Prostate gland (tissue), 2 donors: ENCODE data around the gene ZNF506. TPM values are rescaled to one million over a fixed set of nuclear protein-coding genes. Genes with fewer than 3 reads are reported as not detected.
"Not testable (repeated sequence)": the region's sequence is repeated elsewhere in the genome, so short reads cannot be mapped to it uniquely, and the experiment has no call there.

ENCODE experiments used
- DNase-seq: peaks from one replicate; pipeline ENCODE4 v3.0.0-alpha.2; 2019; ENCODE audit warnings: low spot score
- H3K27ac ChIP-seq, 2 donors: fragments of 200-600 bp; sonication (generic); 2 replicates each; pipeline ENCODE4 v1.5.1; 2017 to 2019
- H3K27me3 ChIP-seq: fragments of 200-600 bp; sonication (generic); replicated peaks from 2 replicates; pipeline ENCODE4 v1.5.1; 2019; ENCODE audit not compliant: insufficient read depth
- H3K36me3 ChIP-seq, 2 donors: fragments of 200-600 bp; sonication (generic); 1 replicate in 1 of 2; 2 replicates in 1 of 2; pipeline versions ENCODE4 v1.5.1 to v1.8.1; 2017 to 2019
- H3K4me1 ChIP-seq: fragments of 200-600 bp; sonication (generic); replicated peaks from 2 replicates; pipeline ENCODE4 v1.5.1; 2019
- H3K4me3 ChIP-seq, 2 donors: fragments of 200-600 bp; sonication (generic); 2 replicates each; pipeline ENCODE4 v1.5.1; 2017 to 2019
- H3K9me3 ChIP-seq: fragments of 200-600 bp; sonication (generic); 2 replicates; pipeline ENCODE4 v1.5.1; 2017
- POLR2A ChIP-seq: fragments of 450-650 bp; IDR thresholded peaks from one replicate; pipeline ENCODE4 v1.6.1; 2016; ENCODE audit warnings: antibody characterized with exemption, mild to moderate bottlenecking
- POLR2AphosphoS5 ChIP-seq: sonication (generic); formaldehyde crosslinking; IDR thresholded peaks from one replicate; pipeline ENCODE4 v1.6.1; 2017; ENCODE audit warnings: antibody characterized with exemption
- WGBS: methylation state at CpG from one replicate; pipeline ENCODE4 v1.1.5; 2018; 5-methylcytosine and 5-hydroxymethylcytosine counted together
- intact Hi-C: fragments of 100-400 bp; cut with DNase I; formaldehyde crosslinking; loops from one replicate; pipeline ENCODE4 v1.14.2; 2022
- total RNA-seq, 2 donors: library from RNA; depleted of rRNA; stranded (reverse); fragments of >200 nt; gene quantifications; one replicate each; pipeline ENCODE4 v1.1.0, GENCODE V29; 2016
- TF ChIP-seq, protein P1 (sequence below), 4 experiments: fragments of 200-600 bp in 2 of 4; fragments of 450-650 bp in 2 of 4; sonication (generic) in 2 of 4; IDR thresholded peaks; 1 replicate in 3 of 4; 2 replicates in 1 of 4; pipeline ENCODE4 v1.5.1; 2016 to 2019; ENCODE audit warnings: antibody characterized with exemption in 4 of 4, mild to moderate bottlenecking in 2 of 4, moderate library complexity in 2 of 4

The ZNF506 gene
- total RNA-seq, 2 donors from 2014 or later: 35.7 to 37.2 TPM

DNA sequence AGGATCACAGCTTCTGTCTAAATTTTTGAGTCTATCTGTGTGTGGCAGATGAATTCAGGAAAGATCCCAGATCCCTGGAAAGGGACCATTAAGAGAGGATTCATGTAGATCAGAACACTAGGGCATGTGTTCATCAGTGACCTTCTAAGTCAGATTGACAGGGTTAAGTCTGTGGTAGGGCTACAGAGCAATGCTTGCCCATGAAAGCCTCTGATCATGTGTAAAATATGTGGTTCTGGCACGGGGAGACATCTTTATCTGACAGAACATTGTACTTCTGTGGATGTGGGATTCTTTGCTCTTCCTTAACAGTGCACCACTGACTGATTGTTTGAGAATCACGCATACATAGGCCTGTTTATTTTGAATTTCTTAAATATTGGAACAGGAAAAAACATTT, 42.9 kb downstream of the ZNF506 start:
- TF ChIP-seq, protein P1, sequence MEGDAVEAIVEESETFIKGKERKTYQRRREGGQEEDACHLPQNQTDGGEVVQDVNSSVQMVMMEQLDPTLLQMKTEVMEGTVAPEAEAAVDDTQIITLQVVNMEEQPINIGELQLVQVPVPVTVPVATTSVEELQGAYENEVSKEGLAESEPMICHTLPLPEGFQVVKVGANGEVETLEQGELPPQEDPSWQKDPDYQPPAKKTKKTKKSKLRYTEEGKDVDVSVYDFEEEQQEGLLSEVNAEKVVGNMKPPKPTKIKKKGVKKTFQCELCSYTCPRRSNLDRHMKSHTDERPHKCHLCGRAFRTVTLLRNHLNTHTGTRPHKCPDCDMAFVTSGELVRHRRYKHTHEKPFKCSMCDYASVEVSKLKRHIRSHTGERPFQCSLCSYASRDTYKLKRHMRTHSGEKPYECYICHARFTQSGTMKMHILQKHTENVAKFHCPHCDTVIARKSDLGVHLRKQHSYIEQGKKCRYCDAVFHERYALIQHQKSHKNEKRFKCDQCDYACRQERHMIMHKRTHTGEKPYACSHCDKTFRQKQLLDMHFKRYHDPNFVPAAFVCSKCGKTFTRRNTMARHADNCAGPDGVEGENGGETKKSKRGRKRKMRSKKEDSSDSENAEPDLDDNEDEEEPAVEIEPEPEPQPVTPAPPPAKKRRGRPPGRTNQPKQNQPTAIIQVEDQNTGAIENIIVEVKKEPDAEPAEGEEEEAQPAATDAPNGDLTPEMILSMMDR (IDR thresholded peaks at IDR 0.05): no peak
- TF ChIP-seq POLR2A: no peak
- TF ChIP-seq POLR2AphosphoS5: no peak
- Histone ChIP-seq H3K27ac (no peak overlapping the region), H3K9me3 (no peaks in the 10 kb centered on the region), H3K4me1 (peaks cover 3% of the 10 kb centered on the region), H3K27me3 (no peaks in the 10 kb centered on the region), H3K4me3 (no peak overlapping the region), H3K36me3 (no peaks in the 10 kb centered on the region)
- 91% methylated on average over 2 of the region's 2 CpGs for WGBS
- intact Hi-C loops: no loop called here
- DNase-seq: no peak

GRCh38 chr19:19777692-19778091, 43.9 kb downstream of the ZNF506 start:
- WGBS: 83% methylated on average over 5 of the region's 5 CpGs
- Histone ChIP-seq H3K4me3 (no peak overlapping the region), H3K27me3 (no peaks in the 10 kb centered on the region), H3K4me1 (peaks cover 3% of the 10 kb centered on the region), H3K27ac (no peak overlapping the region), H3K36me3 (no peaks in the 10 kb centered on the region), H3K9me3 (no peaks in the 10 kb centered on the region)
- no peak for DNase-seq
- TF ChIP-seq, protein P1 (IDR thresholded peaks at IDR 0.05): no peak
- TF ChIP-seq POLR2A (no peak), POLR2AphosphoS5 (no peak)
- intact Hi-C loops: no loop called here

- under 1% methylated on average over 36 of the region's 36 CpGs for WGBS
- TF ChIP-seq POLR2A (peak; percentile 64), POLR2AphosphoS5 (peak; percentile 97)
- TF ChIP-seq, protein P1 (IDR thresholded peaks at IDR 0.05): peak in 2 of 4 experiments; percentile 40 to 48
- no peaks in the 10 kb centered on the region for H3K27me3 ChIP-seq
- DNase-seq: peak; percentile 98
- peak overlapping the region; percentile 44 to 65 for H3K4me3 ChIP-seq
- intact Hi-C loops: no loop called here
- H3K4me1 ChIP-seq: peaks cover 3% of the 10 kb centered on the region
- H3K36me3 ChIP-seq: no peaks in the 10 kb centered on the region
- H3K27ac ChIP-seq: peak overlapping the region; percentile 64 to 72
- no peaks in the 10 kb centered on the region for H3K9me3 ChIP-seq
Observed at GRCh38 chr19:19776206-19777008, 45.1 kb downstream of the ZNF506 start.

DNA sequence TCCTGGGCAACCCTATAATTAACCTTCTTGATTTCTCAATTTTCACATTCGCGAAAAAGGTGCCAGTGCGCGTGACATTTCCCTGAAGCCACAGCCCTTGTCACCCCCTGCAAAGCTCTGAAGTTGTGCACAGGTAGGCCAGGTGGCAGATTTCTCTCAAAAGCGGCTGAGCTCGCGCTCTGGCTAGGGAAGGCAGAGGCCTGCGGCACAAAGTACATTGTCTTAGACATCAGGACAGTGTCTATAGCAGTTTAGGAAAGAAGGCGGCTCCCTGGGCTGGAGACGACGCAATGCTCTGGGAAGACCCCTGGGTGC, 45.7 kb downstream of the ZNF506 start:
- Histone ChIP-seq H3K27ac (peak overlapping the region; percentile 64 to 72), H3K27me3 (no peaks in the 10 kb centered on the region), H3K4me3 (peak overlapping the region; percentile 44 to 65), H3K9me3 (no peaks in the 10 kb centered on the region), H3K4me1 (peaks cover 3% of the 10 kb centered on the region), H3K36me3 (no peaks in the 10 kb centered on the region)
- no peak for DNase-seq
- under 1% methylated on average over 11 of the region's 11 CpGs for WGBS
- intact Hi-C loops: no loop called here
- TF ChIP-seq POLR2A (no peak), POLR2AphosphoS5 (no peak)
- TF ChIP-seq, protein P1 (IDR thresholded peaks at IDR 0.05): no peak

DNA sequence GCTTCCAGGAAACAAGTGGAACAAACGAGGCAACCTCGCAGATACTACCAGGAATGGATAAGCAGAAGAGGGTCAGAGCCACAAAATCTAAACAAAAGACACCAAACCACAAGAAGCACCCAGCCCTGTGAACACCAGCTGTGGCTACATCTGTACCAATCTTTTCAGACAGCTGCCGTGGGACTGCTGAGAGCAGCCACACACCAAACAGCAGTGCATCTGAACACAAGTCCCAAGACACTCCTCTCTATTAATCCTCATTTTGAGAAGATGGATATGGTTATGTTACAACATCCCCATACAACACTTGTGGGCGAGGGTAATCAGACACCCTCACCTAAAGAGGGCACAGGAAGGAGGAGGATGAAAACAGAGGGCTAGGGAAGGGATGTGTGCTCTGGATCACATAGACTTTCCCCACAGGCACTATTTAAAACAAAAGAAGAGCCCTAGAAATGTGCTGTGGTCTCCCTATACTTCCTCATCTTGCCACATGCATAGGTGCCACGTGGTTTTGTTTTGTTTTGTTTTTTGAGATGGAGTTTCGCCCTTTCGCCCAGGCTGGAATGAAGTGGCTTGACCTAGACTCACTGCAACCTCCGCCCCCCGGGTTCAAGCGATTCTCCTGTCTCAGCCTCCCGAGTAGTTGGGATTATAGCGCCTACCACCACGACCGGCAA, 47.1 kb downstream of the ZNF506 start:
- Histone ChIP-seq H3K27ac (no peak overlapping the region), H3K4me3 (no peak overlapping the region), H3K27me3 (no peaks in the 10 kb centered on the region), H3K4me1 (peaks cover 3% of the 10 kb centered on the region), H3K9me3 (no peaks in the 10 kb centered on the region), H3K36me3 (no peaks in the 10 kb centered on the region)
- TF ChIP-seq POLR2A (no peak), POLR2AphosphoS5 (no peak)
- TF ChIP-seq, protein P1 (IDR thresholded peaks at IDR 0.05): no peak
- WGBS: 89% methylated on average over 14 of the region's 14 CpGs
- intact Hi-C loops: no loop called here
- DNase-seq: no peak

GRCh38 chr19:19771963-19772362, 49.6 kb downstream of the ZNF506 start:
- DNase-seq, H3K9me3 ChIP-seq, H3K36me3 ChIP-seq, intact Hi-C loops, H3K4me3 ChIP-seq, H3K27me3 ChIP-seq, H3K4me1 ChIP-seq, H3K27ac ChIP-seq: not testable (repeated sequence)
- WGBS: 78% methylated on average over 10 of the region's 10 CpGs

GRCh38 chr19:19769971-19770370, 51.6 kb downstream of the ZNF506 start:
- H3K27ac ChIP-seq, H3K36me3 ChIP-seq, H3K4me3 ChIP-seq, H3K9me3 ChIP-seq, H3K4me1 ChIP-seq, DNase-seq, H3K27me3 ChIP-seq, intact Hi-C loops: not testable (repeated sequence)
- 95% methylated on average over 22 of the region's 28 CpGs for WGBS
